ENCODE measurements around the gene PCDHAC1.

Gene PCDHAC1

GRCh38 chr5:140962190-140962589, 36.1 kb downstream of the PCDHAC1 start:
- TF ChIP-seq GATA2 (IDR thresholded peaks at IDR 0.05; ENCODE audit: low read depth, low read length) (no peak), GATA3 (IDR thresholded peaks at IDR 0.05; ENCODE audit: low read depth, low read length) (no peak)

DNA sequence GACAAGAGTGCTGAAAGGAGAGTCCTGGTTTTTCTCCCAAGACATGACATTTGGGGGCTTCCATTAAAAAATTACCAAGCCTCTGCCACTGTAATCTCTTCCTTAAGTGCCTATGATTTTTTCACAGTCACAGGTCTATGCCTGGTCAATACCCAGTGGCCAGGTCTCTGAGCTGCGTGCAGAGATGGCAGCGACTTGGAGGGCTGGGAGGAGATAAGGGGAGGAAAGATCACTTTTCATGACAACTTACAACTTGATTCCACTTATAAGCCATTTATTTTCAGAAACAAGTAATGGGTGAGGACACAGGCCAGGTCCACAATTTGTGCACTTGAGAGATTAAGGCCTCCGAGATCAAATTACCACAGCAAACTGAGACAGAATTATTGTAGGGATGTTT, 38.3 kb downstream of the PCDHAC1 start:
- TF ChIP-seq GATA3 (IDR thresholded peaks at IDR 0.05; ENCODE audit: low read depth, low read length) (no peak), GATA2 (IDR thresholded peaks at IDR 0.05; ENCODE audit: low read depth, low read length) (no peak)

DNA sequence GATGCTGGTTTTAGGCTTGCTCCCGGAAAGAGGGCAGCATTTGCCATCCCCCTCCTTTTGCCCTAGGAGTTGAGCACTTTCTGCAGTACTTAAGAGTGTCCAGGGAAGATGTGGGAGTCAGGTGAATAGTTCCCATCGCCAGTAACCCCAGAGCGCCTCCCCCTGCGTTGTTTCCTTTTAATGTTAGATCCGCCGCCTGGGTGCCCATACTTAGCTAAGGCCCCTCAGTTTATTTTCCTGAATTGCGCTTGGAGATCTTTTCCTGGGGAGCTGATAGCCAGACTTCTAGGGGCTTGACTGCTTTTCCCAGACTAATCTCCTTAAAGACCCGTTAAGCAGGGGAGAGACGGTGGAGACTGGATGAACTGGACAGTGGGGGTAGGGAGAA, 39.8 kb downstream of the PCDHAC1 start:
- TF ChIP-seq GATA3 (IDR thresholded peaks at IDR 0.05; ENCODE audit: low read depth, low read length), result no peak
- TF ChIP-seq GATA2 (IDR thresholded peaks at IDR 0.05; ENCODE audit: low read depth, low read length), result no peak

DNA sequence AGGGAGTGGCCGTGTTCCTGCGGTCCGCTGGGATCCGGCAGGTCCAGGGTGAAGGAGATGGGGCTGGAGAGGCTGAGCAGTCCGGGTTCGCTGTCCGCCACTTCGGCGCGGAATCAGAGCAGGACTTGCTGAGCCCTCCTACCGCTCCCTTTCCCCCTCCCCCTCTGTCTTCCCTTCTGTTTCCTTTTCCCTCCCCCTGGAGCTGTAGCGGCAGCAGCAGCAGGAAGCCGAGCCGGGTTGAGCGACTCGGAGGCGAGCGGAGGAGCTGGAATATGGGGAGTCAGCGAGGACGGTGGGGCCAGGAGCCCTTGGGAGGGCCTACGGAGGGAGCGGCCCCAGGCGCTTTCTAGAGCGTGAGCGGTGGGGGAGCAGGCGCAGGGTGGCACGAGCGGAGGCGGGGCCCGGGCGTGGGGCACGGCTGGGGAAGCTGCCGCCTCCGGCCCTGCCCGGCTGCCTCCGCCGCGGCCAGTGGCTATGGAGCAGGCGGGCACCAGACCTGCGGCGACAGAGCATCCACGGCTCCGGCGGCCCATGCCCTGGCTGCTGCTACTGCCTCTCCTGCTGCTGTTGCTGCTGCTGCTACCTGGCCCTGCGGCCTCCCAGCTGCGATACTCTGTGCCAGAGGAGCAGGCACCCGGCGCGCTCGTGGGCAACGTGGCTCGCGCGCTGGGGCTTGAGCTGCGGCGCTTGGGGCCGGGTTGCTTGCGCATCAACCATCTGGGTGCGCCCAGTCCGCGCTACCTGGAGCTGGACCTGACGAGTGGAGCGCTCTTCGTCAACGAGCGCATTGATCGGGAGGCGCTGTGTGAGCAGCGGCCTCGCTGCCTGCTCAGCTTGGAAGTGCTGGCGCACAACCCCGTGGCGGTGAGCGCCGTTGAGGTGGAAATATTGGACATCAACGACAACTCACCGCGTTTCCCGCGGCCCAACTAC, 40.5 kb downstream of the PCDHAC1 start, which contains the start of gene PCDHAC2:
Gene PCDHAC2 (plus strand): TSS at position 184 of the 933 bp plus-strand sequence. CDS start 291 bp downstream, at position 475.
- no peak for TF ChIP-seq GATA2 (IDR thresholded peaks at IDR 0.05; ENCODE audit: low read depth, low read length)
- TF ChIP-seq GATA3 (IDR thresholded peaks at IDR 0.05; ENCODE audit: low read depth, low read length), result no peak

GRCh38 chr5:140967226-140967893, 41.3 kb downstream of the PCDHAC1 start:
- TF ChIP-seq GATA3 (IDR thresholded peaks at IDR 0.05; ENCODE audit: low read depth, low read length) (no peak), GATA2 (IDR thresholded peaks at IDR 0.05; ENCODE audit: low read depth, low read length) (no peak)

- no peak for TF ChIP-seq GATA2 (IDR thresholded peaks at IDR 0.05; ENCODE audit: low read depth, low read length)
- TF ChIP-seq GATA3 (IDR thresholded peaks at IDR 0.05; ENCODE audit: low read depth, low read length), result no peak
Observed at GRCh38 chr5:140969880-140970279, 43.8 kb downstream of the PCDHAC1 start.

DNA sequence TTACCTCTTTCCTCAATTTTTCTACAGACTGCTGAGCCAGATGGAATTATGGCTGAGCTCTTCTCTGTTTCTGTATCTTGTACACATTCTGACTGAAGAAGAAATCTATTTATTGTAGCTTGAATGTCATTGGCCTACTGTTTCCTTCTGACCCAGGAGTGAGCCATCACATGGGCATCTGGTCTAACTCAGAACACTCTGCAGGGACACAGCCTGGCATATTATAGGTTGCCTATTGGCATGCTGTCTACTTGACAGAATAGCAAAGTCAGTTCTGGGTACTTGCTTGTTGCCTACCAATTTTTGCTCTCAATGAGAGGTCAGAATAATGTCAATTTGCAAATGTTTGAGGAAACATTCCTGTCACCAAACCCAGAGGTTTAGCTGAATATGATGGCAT, 47.5 kb downstream of the PCDHAC1 start:
- TF ChIP-seq GATA2 (IDR thresholded peaks at IDR 0.05; ENCODE audit: low read depth, low read length) (no peak), GATA3 (IDR thresholded peaks at IDR 0.05; ENCODE audit: low read depth, low read length) (no peak)

DNA sequence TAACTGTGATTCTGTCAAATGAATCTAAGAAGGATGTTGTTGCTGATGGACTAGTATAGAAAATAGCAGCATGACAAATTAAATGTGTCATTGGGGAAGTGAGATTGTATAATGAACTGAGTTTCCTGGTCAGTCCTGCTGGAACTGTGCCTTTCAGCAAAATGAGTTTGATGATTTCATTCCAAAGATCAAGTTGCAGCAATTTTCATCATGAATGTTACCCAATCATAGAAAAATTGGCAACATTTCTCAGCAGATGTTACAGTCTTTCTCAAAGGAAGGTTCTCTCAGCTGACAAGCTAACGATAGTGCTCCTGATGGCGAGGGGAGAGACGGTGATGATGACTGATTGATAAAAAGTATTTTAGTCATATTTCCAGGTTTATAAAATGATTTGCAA, 50.9 kb downstream of the PCDHAC1 start:
- no peak for TF ChIP-seq GATA2 (IDR thresholded peaks at IDR 0.05; ENCODE audit: low read depth, low read length)
- TF ChIP-seq GATA3 (IDR thresholded peaks at IDR 0.05; ENCODE audit: low read depth, low read length), result no peak

DNA sequence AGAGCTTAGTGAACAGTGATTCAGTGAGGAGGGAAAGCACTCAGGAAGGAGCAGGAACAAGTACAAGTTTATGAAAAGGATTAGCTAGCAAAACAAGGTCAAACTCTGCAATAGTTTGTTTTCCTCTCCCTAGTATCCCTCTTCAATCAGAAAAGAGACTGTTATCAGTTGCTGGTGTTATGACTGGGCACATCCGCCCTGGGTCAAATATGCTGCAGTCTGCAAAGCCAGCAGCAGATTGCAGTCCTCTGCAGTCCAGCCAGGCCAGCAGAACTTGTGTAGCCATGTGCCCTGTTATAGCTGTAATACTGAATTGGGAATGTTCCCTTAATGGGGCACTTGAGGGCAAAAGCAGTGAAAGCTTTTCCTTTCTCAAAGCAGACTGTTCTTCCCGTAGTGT, 52.2 kb downstream of the PCDHAC1 start:
- TF ChIP-seq GATA2 (IDR thresholded peaks at IDR 0.05; ENCODE audit: low read depth, low read length) (peak; percentile 81), GATA3 (IDR thresholded peaks at IDR 0.05; ENCODE audit: low read depth, low read length) (no peak)

DNA sequence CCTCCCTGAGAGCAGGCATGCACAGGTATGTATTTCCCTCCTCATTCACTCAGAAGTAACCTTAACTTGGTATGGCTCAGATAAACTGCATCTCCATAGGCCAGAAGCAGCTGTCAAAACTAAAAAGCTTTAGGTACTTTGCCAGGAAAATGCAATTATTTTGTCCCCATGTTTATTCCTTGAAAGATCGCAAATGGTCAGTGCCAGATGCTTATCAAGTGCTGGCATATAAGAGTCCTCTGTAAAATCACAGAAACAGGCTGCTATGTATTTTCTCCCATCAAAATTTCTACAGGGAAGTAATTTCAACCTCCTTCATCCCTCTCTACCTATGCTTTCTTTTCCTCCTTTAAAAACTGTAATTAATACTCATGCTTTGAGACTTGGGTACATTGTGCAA, 52.9 kb downstream of the PCDHAC1 start:
- TF ChIP-seq GATA2 (IDR thresholded peaks at IDR 0.05; ENCODE audit: low read depth, low read length) (peak; percentile 88), GATA3 (IDR thresholded peaks at IDR 0.05; ENCODE audit: low read depth, low read length) (peak; percentile 79)

Data from SH-SY5Y (cell line).